ENCODE data around the gene ZDHHC24.

ZDHHC24 gene

DNA sequence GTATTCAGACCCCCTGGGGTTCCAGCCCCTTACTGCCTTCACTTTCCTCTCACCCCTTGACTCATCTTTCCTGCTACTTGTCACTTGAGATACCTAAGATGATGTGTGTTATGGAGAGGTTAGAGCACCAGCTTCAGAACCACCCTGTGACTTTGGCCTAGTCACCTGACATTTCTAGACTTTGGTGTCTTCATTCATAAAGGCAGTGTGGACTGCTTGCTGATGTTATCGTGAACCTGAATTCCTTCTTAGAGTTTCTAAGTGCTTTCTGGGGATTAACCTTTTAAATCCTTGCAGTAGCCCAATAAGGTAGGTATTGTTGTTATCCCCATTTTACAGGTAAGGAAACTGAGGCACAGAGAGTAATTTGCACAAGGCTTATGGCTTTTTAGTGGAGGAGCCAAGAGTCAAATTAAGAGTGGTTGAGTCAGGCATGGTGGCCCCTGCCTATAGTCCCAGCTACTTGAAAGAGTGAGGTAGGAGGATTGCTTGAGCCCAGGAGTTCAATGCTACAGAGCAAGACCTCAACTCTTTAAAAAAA lies 40.5 kb downstream of the ZDHHC24 start:
- TF ChIP-seq CTCF (IDR thresholded peaks at IDR 0.05; ENCODE audit: control insufficient read depth, extremely low read depth, insufficient read depth), result no peak
- no peak for DNase-seq (ENCODE audit: low read depth)
- no peak overlapping the region for H3K4me3 ChIP-seq (ENCODE audit: low read depth, low read length)

- no peak for DNase-seq (ENCODE audit: low read depth)
- no peak overlapping the region for H3K4me3 ChIP-seq (ENCODE audit: low read depth, low read length)
- TF ChIP-seq CTCF (IDR thresholded peaks at IDR 0.05; ENCODE audit: control insufficient read depth, extremely low read depth, insufficient read depth), result no peak
These were observed 47.3 kb downstream of the ZDHHC24 start for GRCh38 chr11:66498506-66498905.

- DNase-seq (ENCODE audit: low read depth), result no peak
- H3K4me3 ChIP-seq (ENCODE audit: low read depth, low read length), result no peak overlapping the region
- no peak for TF ChIP-seq CTCF (IDR thresholded peaks at IDR 0.05; ENCODE audit: control insufficient read depth, extremely low read depth, insufficient read depth)
These were observed 48.6 kb downstream of the ZDHHC24 start for GRCh38 chr11:66497206-66497605.

DNA sequence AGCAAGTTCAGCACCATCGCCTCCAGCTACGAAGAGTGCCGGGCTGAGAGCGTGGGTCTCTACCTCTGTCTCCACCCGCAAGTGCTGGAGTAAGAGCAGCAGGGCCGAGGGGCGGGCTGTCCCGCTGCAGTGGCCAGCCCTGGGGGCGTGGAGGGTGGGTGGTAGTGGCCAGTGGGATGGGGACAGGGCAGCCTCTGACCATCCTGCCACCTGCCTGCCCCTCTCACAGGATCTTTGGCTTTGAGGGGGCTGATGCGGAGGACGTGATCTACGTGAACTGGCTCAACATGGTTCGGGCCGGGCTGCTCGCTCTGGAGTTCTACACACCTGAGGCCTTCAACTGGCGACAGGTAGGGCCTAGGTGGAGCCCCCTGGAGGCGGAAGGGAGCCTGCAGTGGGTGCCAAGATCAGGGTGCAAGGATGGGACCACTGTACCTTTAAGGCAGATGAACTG lies 50.4 kb downstream of the ZDHHC24 start:
- no peak for DNase-seq (ENCODE audit: low read depth)
- H3K4me3 ChIP-seq (ENCODE audit: low read depth, low read length), result no peak overlapping the region
- no peak for TF ChIP-seq CTCF (IDR thresholded peaks at IDR 0.05; ENCODE audit: control insufficient read depth, extremely low read depth, insufficient read depth)

DNA sequence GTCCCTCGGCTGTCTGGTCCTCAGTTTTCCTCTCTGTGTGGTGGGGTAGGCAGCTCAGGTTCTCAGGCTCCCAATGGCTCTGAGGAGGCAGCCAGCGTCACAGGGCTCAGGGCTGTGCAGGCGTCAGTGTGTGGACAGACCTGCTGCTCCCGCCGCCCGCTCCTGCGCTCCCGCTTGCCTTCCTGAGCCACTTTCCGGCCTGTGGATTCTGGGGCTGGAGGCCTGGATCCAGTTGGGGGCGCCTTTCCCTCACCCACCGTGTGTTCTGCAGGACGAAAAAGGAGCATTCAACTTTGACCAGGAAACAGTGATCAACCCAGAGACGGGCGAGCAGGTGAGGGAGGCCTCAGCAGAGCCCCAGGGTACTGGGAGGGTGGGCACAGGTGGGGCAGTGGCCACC lies 50.9 kb downstream of the ZDHHC24 start:
- no peak for TF ChIP-seq CTCF (IDR thresholded peaks at IDR 0.05; ENCODE audit: control insufficient read depth, extremely low read depth, insufficient read depth)
- no peak for DNase-seq (ENCODE audit: low read depth)
- no peak overlapping the region for H3K4me3 ChIP-seq (ENCODE audit: low read depth, low read length)

- no peak for DNase-seq (ENCODE audit: low read depth)
- no peak for TF ChIP-seq CTCF (IDR thresholded peaks at IDR 0.05; ENCODE audit: control insufficient read depth, extremely low read depth, insufficient read depth)
- H3K4me3 ChIP-seq (ENCODE audit: low read depth, low read length), result no peak overlapping the region
These were observed 51.4 kb downstream of the ZDHHC24 start for GRCh38 chr11:66494458-66494857.

DNA sequence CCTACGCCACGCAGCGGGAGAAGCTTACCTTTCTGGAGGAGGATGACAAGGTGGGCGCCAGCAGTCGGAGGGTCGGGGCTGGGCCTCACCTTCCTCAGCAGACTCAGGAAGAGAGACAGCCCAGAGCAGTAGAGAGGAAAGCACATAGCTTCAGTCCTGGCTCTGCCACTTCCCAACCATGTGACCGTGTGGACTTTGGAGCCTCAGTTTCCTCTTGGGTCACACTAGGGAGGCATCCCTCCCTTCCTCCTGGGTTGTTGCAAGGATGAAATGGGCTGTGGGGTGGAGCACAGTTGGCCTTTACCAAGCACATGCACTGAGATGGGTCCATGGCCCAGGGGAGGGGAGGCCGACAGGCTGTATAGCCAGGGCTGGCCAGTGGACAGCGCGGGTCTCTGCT lies 52.7 kb downstream of the ZDHHC24 start:
- no peak for TF ChIP-seq CTCF (IDR thresholded peaks at IDR 0.05; ENCODE audit: control insufficient read depth, extremely low read depth, insufficient read depth)
- no peak overlapping the region for H3K4me3 ChIP-seq (ENCODE audit: low read depth, low read length)
- no peak for DNase-seq (ENCODE audit: low read depth)
